Thyroid gland (tissue), 4 donors: ENCODE data around the gene MEP1B.

Experiments used
- POLR2A ChIP-seq, 2 donors: fragments of 450-650 bp; IDR thresholded peaks; one replicate each; pipeline ENCODE4 v1.6.1; 2017; ENCODE audit warnings: antibody characterized with exemption in 2 of 2, mild to moderate bottlenecking in 2 of 2, moderate library complexity in 1 of 2
- TF ChIP-seq, protein P1 (sequence below), 6 experiments: fragments of 200-600 bp in 3 of 6; fragments of 450-650 bp in 3 of 6; sonication (generic) in 3 of 6; IDR thresholded peaks; one replicate each; pipeline ENCODE4 v1.5.1; 2016 to 2019; ENCODE audit warnings: antibody characterized with exemption in 6 of 6, mild to moderate bottlenecking in 2 of 6, inconsistent platforms in 1 of 6, moderate library complexity in 1 of 6

DNA sequence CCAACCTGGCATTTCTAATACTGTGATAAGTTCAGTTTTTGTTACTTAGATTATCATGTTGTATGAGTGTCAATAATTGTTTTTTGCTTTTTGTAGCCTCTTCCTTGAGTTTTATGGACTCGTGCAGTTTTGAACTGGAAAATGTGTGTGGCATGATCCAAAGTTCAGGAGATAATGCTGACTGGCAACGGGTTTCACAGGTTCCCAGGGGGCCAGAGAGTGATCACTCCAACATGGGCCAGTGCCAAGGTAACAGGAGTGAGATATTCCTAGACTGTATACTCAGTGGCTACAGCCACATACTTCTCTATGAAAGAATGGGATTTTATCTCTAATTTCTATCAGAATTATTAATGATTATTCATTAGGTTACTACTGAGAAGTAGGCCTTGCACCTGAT lies 18.2 kb downstream of the MEP1B start:
- no peak for TF ChIP-seq POLR2A (IDR thresholded peaks at IDR 0.05)
- TF ChIP-seq, protein P1, sequence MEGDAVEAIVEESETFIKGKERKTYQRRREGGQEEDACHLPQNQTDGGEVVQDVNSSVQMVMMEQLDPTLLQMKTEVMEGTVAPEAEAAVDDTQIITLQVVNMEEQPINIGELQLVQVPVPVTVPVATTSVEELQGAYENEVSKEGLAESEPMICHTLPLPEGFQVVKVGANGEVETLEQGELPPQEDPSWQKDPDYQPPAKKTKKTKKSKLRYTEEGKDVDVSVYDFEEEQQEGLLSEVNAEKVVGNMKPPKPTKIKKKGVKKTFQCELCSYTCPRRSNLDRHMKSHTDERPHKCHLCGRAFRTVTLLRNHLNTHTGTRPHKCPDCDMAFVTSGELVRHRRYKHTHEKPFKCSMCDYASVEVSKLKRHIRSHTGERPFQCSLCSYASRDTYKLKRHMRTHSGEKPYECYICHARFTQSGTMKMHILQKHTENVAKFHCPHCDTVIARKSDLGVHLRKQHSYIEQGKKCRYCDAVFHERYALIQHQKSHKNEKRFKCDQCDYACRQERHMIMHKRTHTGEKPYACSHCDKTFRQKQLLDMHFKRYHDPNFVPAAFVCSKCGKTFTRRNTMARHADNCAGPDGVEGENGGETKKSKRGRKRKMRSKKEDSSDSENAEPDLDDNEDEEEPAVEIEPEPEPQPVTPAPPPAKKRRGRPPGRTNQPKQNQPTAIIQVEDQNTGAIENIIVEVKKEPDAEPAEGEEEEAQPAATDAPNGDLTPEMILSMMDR (IDR thresholded peaks at IDR 0.05) = no peak
